Liver (tissue), 3 donors: ENCODE data around the gene TUBGCP2.

ENCODE experiments used
- CTCF ChIP-seq: fragments of 150-350 bp; IDR thresholded peaks from 2 replicates; pipeline ENCODE4 v1.5.1; 2017; ENCODE audit warnings: improper control_type of control experiment, low read depth, low read length; ENCODE audit not compliant: missing input control
- FOXA1 ChIP-seq: IDR thresholded peaks from 2 replicates; pipeline ENCODE4 v1.6.1; 2016; ENCODE audit warnings: antibody characterized with exemption
- GABPA ChIP-seq, 2 donors: IDR thresholded peaks in 1 of 2; conservative IDR thresholded peaks in 1 of 2; 2 replicates each; pipeline ENCODE4 v1.6.1; 2016; ENCODE audit warnings: antibody characterized with exemption in 2 of 2, mild to moderate bottlenecking in 1 of 2, moderate library complexity in 1 of 2
- HNF4A ChIP-seq, 2 donors: conservative IDR thresholded peaks; 2 replicates each; pipeline ENCODE4 v1.6.1; 2016; ENCODE audit warnings: antibody characterized with exemption in 2 of 2, mild to moderate bottlenecking in 2 of 2
- JUND ChIP-seq, 2 donors: IDR thresholded peaks; 2 replicates each; pipeline ENCODE4 v1.6.1; 2016; ENCODE audit warnings: antibody characterized with exemption in 2 of 2
- MAX ChIP-seq: IDR thresholded peaks from 2 replicates; pipeline ENCODE4 v1.6.1; 2016; ENCODE audit warnings: antibody characterized with exemption
- RAD21 ChIP-seq, 2 donors: IDR thresholded peaks; 2 replicates each; pipeline ENCODE4 v1.6.1; 2016; ENCODE audit warnings: antibody characterized with exemption in 2 of 2, mild to moderate bottlenecking in 2 of 2
- SP1 ChIP-seq: IDR thresholded peaks from 2 replicates; pipeline ENCODE4 v1.6.1; 2018; ENCODE audit warnings: antibody characterized with exemption, mild to moderate bottlenecking
- TAF1 ChIP-seq: conservative IDR thresholded peaks from 2 replicates; pipeline ENCODE4 v1.6.1; 2016; ENCODE audit warnings: antibody characterized with exemption, mild to moderate bottlenecking
- YY1 ChIP-seq: IDR thresholded peaks from 2 replicates; pipeline ENCODE4 v1.6.1; 2016; ENCODE audit warnings: antibody characterized with exemption, mild to moderate bottlenecking
- ZBTB33 ChIP-seq: IDR thresholded peaks from 2 replicates; pipeline ENCODE4 v1.6.1; 2016; ENCODE audit warnings: antibody characterized with exemption
- TF ChIP-seq, protein P1 (sequence below): IDR thresholded peaks from 2 replicates; pipeline ENCODE4 v1.6.1; 2016; ENCODE audit warnings: antibody characterized with exemption, mild to moderate bottlenecking
- donor health status: healthy.
- donor health status: healthy.

DNA sequence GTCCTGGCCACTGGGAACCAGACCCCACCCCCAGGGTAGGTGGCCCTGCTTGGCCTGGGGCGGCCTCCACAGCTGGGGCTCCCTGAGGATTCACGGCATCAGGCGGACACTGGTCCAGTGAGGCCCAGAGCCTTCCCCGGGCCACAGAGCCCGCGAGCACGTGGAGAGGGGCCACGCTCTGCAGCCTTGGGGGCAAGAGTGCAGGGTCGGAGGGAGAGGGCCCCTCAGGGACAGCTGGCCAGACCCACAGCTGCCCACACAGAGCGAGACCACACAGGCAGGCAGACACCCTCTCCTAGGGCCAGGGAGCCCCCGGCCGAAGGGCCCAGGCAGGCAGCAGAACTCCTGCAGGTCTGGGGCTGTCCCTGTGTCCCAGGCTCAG lies 60.3 kb downstream of the TUBGCP2 start:
- TF ChIP-seq CTCF: no peak
- no peak for TF ChIP-seq FOXA1
- no peak for TF ChIP-seq HNF4A (conservative IDR thresholded peaks at IDR 0.05)
- TF ChIP-seq, protein P1, sequence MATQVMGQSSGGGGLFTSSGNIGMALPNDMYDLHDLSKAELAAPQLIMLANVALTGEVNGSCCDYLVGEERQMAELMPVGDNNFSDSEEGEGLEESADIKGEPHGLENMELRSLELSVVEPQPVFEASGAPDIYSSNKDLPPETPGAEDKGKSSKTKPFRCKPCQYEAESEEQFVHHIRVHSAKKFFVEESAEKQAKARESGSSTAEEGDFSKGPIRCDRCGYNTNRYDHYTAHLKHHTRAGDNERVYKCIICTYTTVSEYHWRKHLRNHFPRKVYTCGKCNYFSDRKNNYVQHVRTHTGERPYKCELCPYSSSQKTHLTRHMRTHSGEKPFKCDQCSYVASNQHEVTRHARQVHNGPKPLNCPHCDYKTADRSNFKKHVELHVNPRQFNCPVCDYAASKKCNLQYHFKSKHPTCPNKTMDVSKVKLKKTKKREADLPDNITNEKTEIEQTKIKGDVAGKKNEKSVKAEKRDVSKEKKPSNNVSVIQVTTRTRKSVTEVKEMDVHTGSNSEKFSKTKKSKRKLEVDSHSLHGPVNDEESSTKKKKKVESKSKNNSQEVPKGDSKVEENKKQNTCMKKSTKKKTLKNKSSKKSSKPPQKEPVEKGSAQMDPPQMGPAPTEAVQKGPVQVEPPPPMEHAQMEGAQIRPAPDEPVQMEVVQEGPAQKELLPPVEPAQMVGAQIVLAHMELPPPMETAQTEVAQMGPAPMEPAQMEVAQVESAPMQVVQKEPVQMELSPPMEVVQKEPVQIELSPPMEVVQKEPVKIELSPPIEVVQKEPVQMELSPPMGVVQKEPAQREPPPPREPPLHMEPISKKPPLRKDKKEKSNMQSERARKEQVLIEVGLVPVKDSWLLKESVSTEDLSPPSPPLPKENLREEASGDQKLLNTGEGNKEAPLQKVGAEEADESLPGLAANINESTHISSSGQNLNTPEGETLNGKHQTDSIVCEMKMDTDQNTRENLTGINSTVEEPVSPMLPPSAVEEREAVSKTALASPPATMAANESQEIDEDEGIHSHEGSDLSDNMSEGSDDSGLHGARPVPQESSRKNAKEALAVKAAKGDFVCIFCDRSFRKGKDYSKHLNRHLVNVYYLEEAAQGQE: no peak
- no peak for TF ChIP-seq SP1
- no peak for TF ChIP-seq TAF1
- TF ChIP-seq GABPA (IDR thresholded peaks at IDR 0.05 in 1 of 2, conservative IDR thresholded peaks at IDR 0.05 in 1 of 2): no peak
- TF ChIP-seq YY1: no peak
- TF ChIP-seq JUND (IDR thresholded peaks at IDR 0.05): no peak
- no peak for TF ChIP-seq RAD21 (IDR thresholded peaks at IDR 0.05)
- no peak for TF ChIP-seq ZBTB33
- TF ChIP-seq MAX: no peak
